Keratinocyte (primary cell): ENCODE data around the gene SPSB4. TPM values are rescaled to one million over a fixed set of nuclear protein-coding genes. Genes with fewer than 3 reads are reported as not detected.

Experiments used
- DNase-seq: peaks from one replicate; pipeline ENCODE4 v3.0.0-alpha.2; 2011; ENCODE audit warnings: low read depth, missing footprints, low spot score
- FAIRE-seq: peaks from 2 replicates; lab custom pipeline; 2011; peaks lifted over from hg19 to GRCh38; lab: Jason Lieb, UNC
- H2AFZ ChIP-seq: 2 replicates; pipeline ENCODE4 v1.6.0; 2012; ENCODE audit warnings: low read length, control low read depth, inconsistent platforms; ENCODE audit not compliant: control insufficient read depth
- H3K27ac ChIP-seq: 2 replicates; pipeline ENCODE4 v1.5.1; 2011; ENCODE audit warnings: low read length; ENCODE audit not compliant: control insufficient read depth, insufficient read depth
- H3K27me3 ChIP-seq: 3 replicates; pipeline ENCODE4 v1.6.0; 2011; ENCODE audit warnings: low read length; ENCODE audit not compliant: control insufficient read depth, insufficient read depth; ENCODE audit errors: extremely low read depth
- H3K36me3 ChIP-seq, 2 experiments: 2 replicates in 1 of 2; 3 replicates in 1 of 2; pipeline ENCODE4 v1.5.1; 2011; ENCODE audit warnings: low read length in 2 of 2, mild to moderate bottlenecking in 1 of 2; ENCODE audit not compliant: control insufficient read depth in 2 of 2, insufficient read depth in 2 of 2; ENCODE audit errors: extremely low read depth in 1 of 2
- H3K4me1 ChIP-seq: 3 replicates; pipeline ENCODE4 v1.5.1; 2011; ENCODE audit warnings: low read length; ENCODE audit not compliant: control insufficient read depth, insufficient read depth; ENCODE audit errors: extremely low read depth
- H3K4me2 ChIP-seq: 3 replicates; pipeline ENCODE4 v1.6.0; 2011; ENCODE audit warnings: low read depth, low read length; ENCODE audit not compliant: control insufficient read depth, insufficient read depth; ENCODE audit errors: extremely low read depth
- H3K4me3 ChIP-seq, 3 experiments: fragments of 200-600 bp in 1 of 3; sonication (generic) in 1 of 3; 2 replicates in 2 of 3; 3 replicates in 1 of 3; pipeline ENCODE4 v1.5.1; 2011 to 2016; ENCODE audit warnings: low read length in 3 of 3, mild to moderate bottlenecking in 3 of 3, control low read depth in 2 of 3, inconsistent platforms in 1 of 3, low read depth in 1 of 3, mixed read lengths in 1 of 3, mixed run types in 1 of 3, moderate library complexity in 1 of 3; ENCODE audit not compliant: control insufficient read depth in 2 of 3, insufficient read depth in 2 of 3; ENCODE audit errors: extremely low read depth in 1 of 3
- H3K79me2 ChIP-seq: 2 replicates; pipeline ENCODE4 v1.6.0; 2012; ENCODE audit warnings: low read length; ENCODE audit not compliant: control insufficient read depth, insufficient read depth
- H3K9ac ChIP-seq: 3 replicates; pipeline ENCODE4 v1.6.0; 2011; ENCODE audit warnings: low read length; ENCODE audit not compliant: control insufficient read depth, insufficient read depth; ENCODE audit errors: extremely low read depth
- H3K9me1 ChIP-seq: 3 replicates; pipeline ENCODE4 v1.6.0; 2011; ENCODE audit warnings: low read length; ENCODE audit not compliant: control insufficient read depth, insufficient read depth; ENCODE audit errors: extremely low read depth
- H3K9me3 ChIP-seq: 2 replicates; pipeline ENCODE4 v1.5.1; 2012; ENCODE audit warnings: low read depth, low read length; ENCODE audit not compliant: control insufficient read depth
- H4K20me1 ChIP-seq: 3 replicates; pipeline ENCODE4 v1.6.0; 2011; ENCODE audit warnings: low read length; ENCODE audit not compliant: control insufficient read depth, insufficient read depth; ENCODE audit errors: extremely low read depth
- CTCF ChIP-seq, 3 experiments: IDR thresholded peaks in 1 of 3; conservative IDR thresholded peaks in 1 of 3; optimal IDR thresholded peaks in 1 of 3; 2 replicates in 2 of 3; 3 replicates in 1 of 3; pipeline versions ENCODE3 to v1.5.1; 2011; ENCODE audit warnings: low read length in 3 of 3, mild to moderate bottlenecking in 3 of 3, moderate library complexity in 2 of 3, control low read depth in 1 of 3, inconsistent platforms in 1 of 3; ENCODE audit not compliant: insufficient read depth in 2 of 3; ENCODE audit errors: extremely low read depth in 1 of 3
- EZH2 ChIP-seq: IDR thresholded peaks from one replicate; pipeline ENCODE4 v1.6.1; 2012; ENCODE audit warnings: inconsistent platforms, mild to moderate bottlenecking, low read length, moderate library complexity
- dilution Hi-C: fragments of 300-500 bp; cut with MboI; formaldehyde crosslinking; loops from one replicate; pipeline ENCODE4 v1.7.0; 2020; ENCODE audit warnings: low sequenced_read_pairs; ENCODE audit not compliant: extremely low pct_ligation_motif_present
- polyA plus RNA-seq, 5 experiments: library from polyadenylated mRNA; depleted of rRNA in 3 of 5; stranded (reverse) in 3 of 5; stranded (forward) in 1 of 5; unstranded in 1 of 5; fragments of >200 nt; gene quantifications; 1 replicate in 1 of 5; 2 replicates in 3 of 5; 3 replicates in 1 of 5; pipeline versions ENCODE4 v1.2.1 to v1.2.3, GENCODE V29; 2011 to 2012; ENCODE audit warnings: missing spikeins in 2 of 5, low read depth in 1 of 5, low replicate concordance in 1 of 5

SPSB4 gene
- polyA plus RNA-seq, 1 donor (not counting 4 experiments of a cell fraction or from before 2014, with no cell fraction given), result not detected

GRCh38 chr3:141059816-141060215, 8.7 kb downstream of the SPSB4 start:
- no peak overlapping the region for H3K4me2 ChIP-seq
- dilution Hi-C loops, result no loop called here
- H3K9ac ChIP-seq, result no peak overlapping the region
- H3K4me3 ChIP-seq, result no peak overlapping the region
- no peak overlapping the region for H2AFZ ChIP-seq
- no peaks in the 10 kb centered on the region for H3K4me1 ChIP-seq
- H3K27me3 ChIP-seq, result peaks cover 18% of the 10 kb centered on the region
- no peaks in the 10 kb centered on the region for H3K9me1 ChIP-seq
- FAIRE-seq (no peak), DNase-seq (no peak)
- H3K36me3 ChIP-seq, result no peaks in the 10 kb centered on the region
- TF ChIP-seq EZH2, result no peak
- TF ChIP-seq CTCF (optimal IDR thresholded peaks at IDR 0.05 in 1 of 3, IDR thresholded peaks at IDR 0.05 in 1 of 3, conservative IDR thresholded peaks at IDR 0.05 in 1 of 3; ENCODE audit: extremely low read depth in 1 of 3, insufficient read depth in 2 of 3, low read length in 3 of 3), result no peak
- no peaks in the 10 kb centered on the region for H3K9me3 ChIP-seq
- H3K27ac ChIP-seq, result no peak overlapping the region
- H3K79me2 ChIP-seq, result no peaks in the 10 kb centered on the region
- H4K20me1 ChIP-seq, result no peaks in the 10 kb centered on the region

- no peak overlapping the region for H3K4me3 ChIP-seq
- no peak overlapping the region for H2AFZ ChIP-seq
- peaks cover 14% of the 10 kb centered on the region for H3K27me3 ChIP-seq
- H3K9ac ChIP-seq, result no peak overlapping the region
- FAIRE-seq, result no peak
- H4K20me1 ChIP-seq, result no peaks in the 10 kb centered on the region
- H3K79me2 ChIP-seq, result no peaks in the 10 kb centered on the region
- dilution Hi-C loops, result no loop called here
- H3K4me1 ChIP-seq, result no peaks in the 10 kb centered on the region
- H3K27ac ChIP-seq, result no peak overlapping the region
- H3K9me3 ChIP-seq, result no peaks in the 10 kb centered on the region
- H3K9me1 ChIP-seq, result no peaks in the 10 kb centered on the region
- H3K36me3 ChIP-seq, result no peaks in the 10 kb centered on the region
- DNase-seq, result no peak
- no peak for TF ChIP-seq CTCF (optimal IDR thresholded peaks at IDR 0.05 in 1 of 3, IDR thresholded peaks at IDR 0.05 in 1 of 3, conservative IDR thresholded peaks at IDR 0.05 in 1 of 3; ENCODE audit: extremely low read depth in 1 of 3, insufficient read depth in 2 of 3, low read length in 3 of 3)
- TF ChIP-seq EZH2, result no peak
- H3K4me2 ChIP-seq, result no peak overlapping the region
Measured at GRCh38 chr3:141060327-141060726, 9.2 kb downstream of the SPSB4 start.
